ENCODE data around the gene PAWR.

The PAWR gene

DNA sequence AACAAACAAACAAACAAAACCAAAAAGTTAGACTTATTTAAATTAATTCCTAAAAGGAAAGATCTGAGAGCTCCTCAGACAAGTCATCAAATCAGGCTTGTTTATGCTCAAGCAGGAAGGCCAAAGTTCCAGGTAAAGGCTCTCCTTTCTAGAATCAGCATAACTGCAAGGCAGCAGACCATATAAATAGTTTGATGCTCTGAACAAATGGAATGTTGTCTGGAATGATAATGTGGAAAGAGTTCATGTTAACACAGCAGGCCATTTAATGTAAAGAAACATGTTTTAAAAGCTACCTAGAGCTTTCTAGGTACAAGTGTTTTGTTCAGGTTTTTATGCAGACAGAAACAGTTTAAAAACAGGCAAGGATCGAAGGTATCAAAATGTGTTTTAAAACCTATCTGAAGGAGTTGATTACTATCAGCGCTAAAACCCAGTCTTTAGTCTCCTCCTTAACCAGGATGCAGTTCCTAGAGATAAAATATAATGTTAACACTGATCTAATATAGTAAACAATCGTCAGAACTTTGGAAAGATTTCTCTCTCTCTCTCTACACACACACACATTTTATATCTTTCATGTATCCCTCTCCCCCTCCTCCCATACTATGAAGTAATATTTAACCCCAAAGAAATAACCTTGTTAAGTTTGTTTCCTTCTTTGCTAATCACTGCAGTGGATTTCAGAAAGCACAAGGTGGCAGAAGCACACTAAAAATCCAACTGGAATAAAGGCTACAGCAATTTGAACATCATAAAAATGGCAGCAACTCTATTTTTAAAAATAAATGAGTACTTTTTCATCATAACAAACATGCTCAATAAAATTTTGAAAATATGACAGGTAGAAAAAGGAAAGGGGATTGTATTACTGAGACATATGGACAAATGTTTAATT is 135.5 kb downstream of the PAWR start:
- peak overlapping the region; percentile 87 for H3K27ac ChIP-seq
- TF ChIP-seq, protein P1, sequence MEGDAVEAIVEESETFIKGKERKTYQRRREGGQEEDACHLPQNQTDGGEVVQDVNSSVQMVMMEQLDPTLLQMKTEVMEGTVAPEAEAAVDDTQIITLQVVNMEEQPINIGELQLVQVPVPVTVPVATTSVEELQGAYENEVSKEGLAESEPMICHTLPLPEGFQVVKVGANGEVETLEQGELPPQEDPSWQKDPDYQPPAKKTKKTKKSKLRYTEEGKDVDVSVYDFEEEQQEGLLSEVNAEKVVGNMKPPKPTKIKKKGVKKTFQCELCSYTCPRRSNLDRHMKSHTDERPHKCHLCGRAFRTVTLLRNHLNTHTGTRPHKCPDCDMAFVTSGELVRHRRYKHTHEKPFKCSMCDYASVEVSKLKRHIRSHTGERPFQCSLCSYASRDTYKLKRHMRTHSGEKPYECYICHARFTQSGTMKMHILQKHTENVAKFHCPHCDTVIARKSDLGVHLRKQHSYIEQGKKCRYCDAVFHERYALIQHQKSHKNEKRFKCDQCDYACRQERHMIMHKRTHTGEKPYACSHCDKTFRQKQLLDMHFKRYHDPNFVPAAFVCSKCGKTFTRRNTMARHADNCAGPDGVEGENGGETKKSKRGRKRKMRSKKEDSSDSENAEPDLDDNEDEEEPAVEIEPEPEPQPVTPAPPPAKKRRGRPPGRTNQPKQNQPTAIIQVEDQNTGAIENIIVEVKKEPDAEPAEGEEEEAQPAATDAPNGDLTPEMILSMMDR (conservative IDR thresholded peaks at IDR 0.05), result peak; percentile 81

DNA sequence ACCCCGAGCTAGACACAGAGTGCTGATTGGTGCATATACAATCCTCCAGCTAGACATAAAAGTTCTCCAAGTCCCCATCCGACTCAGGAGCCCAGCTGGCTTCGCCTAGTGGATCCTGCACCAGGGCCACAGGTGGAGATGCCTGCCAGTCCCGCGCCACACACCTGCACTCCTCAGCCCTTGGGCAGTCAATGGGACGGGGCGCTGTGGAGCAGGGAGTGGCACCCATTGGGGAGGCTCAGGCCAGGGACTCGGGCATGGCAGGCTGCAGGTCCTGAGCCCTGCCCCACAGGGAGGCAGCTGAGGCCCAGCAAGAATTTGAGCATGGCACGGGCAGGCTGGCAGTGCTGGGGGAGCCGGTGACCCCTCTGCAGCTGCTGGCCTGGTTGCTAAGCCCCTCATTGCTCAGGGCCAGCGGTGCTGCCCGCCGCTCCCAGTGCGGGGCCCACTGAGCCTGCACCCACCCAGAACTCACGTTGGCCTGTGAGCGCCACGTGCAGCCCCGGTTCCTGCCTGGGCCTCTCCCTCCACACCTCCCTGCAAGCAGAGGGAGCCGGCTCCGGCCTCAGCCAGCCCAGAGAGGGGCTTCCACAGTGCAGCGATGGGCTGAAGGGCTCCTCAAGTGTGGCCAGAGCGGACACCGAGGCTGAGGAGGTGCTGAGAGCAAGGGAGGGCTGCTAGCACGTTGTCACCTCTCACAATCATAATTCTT is 136.7 kb downstream of the PAWR start:
- TF ChIP-seq, protein P1 (conservative IDR thresholded peaks at IDR 0.05), result no peak
- H3K27ac ChIP-seq, result peak overlapping the region; percentile 87

DNA sequence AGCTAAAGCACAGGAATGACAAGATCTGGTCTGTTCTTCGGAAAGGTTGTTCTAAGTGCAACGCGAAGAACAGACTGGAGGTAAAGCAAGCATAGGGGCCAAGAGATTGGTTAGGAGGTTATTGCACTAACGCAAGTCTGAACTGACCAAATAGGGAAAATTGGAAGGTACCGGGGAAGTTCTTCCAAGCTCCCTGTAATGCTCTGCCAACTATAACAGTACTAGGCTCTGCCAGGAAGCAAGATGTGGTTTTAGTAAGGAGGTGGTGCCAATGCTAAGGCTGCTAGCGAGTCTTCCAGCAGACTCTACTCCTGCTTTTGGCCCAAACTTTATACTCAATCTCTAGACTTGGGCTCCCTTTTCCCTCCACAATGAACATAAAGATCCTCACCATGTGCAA is 138.6 kb downstream of the PAWR start:
- TF ChIP-seq, protein P1 (conservative IDR thresholded peaks at IDR 0.05), result no peak
- H3K27ac ChIP-seq, result no peak overlapping the region

DNA sequence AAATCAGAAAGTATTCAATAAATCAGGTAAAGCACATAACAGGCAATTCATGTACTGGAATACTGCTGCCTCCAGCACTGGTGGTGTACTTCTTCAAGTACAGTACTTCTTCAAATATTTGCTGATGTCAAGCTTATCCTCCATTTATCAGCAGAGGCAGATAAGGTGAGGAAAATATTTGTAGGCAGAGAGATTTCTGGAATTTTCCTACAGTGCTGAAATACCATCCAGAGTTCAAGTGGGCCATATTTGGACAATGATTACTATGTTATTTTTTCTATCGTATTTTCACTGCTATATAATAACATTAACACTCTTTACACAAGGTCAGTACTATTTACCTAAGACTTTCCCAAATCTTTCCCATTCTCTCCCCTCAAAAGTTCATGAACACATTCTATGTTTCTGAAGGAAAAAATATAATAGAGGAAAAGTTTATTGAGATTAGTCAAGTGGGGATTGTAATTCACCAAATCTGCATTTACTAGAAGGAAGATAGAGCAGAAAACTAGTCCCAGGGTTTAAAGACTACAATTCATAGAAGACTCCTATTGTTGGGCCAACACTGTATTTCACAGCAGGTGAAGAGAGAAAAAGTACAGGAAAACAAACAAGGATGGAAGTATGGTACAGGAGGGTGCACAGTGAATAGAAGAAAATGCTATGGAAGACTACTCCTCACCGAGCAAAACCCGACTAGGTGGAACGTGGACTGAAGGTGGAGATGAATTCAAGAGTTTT is 141.1 kb downstream of the PAWR start:
- TF ChIP-seq, protein P1 (conservative IDR thresholded peaks at IDR 0.05), result no peak
- H3K27ac ChIP-seq, result peak overlapping the region; percentile 59

DNA sequence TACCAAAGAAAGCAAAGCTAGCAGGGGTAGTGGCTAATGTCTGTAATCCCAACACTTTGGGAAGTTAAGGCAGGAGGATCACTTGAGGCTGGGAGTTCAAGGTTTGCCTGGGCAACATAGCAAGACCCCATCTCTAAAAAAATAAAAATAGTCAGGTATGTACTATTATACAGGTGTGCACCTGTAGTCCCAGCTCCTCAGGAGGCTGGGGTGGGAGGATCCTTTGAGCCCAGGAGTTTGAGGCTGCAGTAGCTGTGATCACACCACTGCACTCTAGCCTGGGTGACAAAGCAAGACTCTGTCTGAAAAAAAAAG is 142.2 kb downstream of the PAWR start:
- peak overlapping the region; percentile 59 for H3K27ac ChIP-seq

DNA sequence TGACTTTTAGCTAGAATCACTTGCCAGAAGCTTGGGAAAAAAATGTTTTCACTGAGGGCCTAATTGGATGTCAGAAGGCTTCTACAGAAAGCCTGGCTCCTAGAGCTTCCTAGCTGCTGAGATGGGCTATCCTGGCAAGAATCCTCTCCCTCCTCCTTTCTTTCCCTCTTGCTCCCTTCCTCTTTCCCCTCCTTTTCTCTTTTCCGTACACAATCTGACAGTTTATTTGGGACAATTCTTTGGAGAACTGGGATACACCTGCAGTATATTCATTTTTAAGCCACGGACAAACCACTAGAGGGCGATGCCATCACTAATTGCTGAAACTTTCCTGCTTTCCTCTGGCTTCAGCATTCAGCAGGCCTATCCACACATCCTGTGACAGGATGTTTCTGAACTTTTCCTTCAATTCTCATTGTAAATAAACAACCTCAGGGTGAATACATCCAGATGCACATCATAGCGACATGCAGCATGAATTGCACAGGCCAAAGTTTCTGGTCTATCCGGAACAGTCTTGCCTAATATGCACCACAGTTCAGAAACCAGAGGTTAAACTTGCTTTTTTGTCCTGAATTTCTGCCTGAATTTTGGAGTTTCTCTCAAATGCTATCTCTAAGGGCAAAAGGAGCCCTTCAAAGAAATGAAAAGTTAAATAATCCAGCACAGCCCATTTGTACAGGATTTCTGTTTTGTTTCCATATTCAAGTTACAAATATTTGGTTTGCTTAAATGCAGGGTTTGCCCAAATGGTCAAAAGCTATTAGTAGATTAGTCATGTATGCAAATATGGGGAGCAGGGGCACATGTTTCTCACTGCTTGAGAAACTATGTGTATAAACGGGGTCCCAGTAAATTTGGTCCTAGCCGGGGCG is 142.8 kb downstream of the PAWR start:
- TF ChIP-seq, protein P1 (conservative IDR thresholded peaks at IDR 0.05), result peak; percentile 92
- peak overlapping the region; percentile 59 for H3K27ac ChIP-seq

More for the DNA sequence above, 142.2 kb downstream of the PAWR start:
- TF ChIP-seq, protein P1 (conservative IDR thresholded peaks at IDR 0.05), result no peak
